CD4-positive, alpha-beta T cell (primary cell): ENCODE results near the gene IRAK4. TPM values are rescaled to one million over a fixed set of nuclear protein-coding genes. Genes with fewer than 3 reads are reported as not detected.

Experiments
- ATAC-seq: fragments of 200-7000 bp; cut with Tn5 transposase; one replicate; pipeline ENCODE4 v1.10.0; 2022; ENCODE audit warnings: mild to moderate bottlenecking; ENCODE audit not compliant: poor library complexity
- CTCF ChIA-PET: fragments of 350-600 bp; sonication (Branson Sonifier 250); formaldehyde crosslinking; loops from one replicate; lab custom pipeline; 2021; ENCODE audit warnings: antibody characterized with exemption, inconsistent platforms; lab: Charles Lee
- POLR2A ChIA-PET: fragments of 350-600 bp; sonication (Branson Sonifier 250); formaldehyde crosslinking; loops from one replicate; lab custom pipeline; 2021; ENCODE audit warnings: antibody characterized with exemption, inconsistent platforms; lab: Charles Lee
- DNase-seq, 14 experiments: peaks; one replicate each; pipeline ENCODE4 v3.0.0-alpha.2; 2013 to 2020; ENCODE audit warnings: mixed read lengths in 2 of 14
- H3K27ac ChIP-seq, 2 donors: one replicate each; pipeline versions ENCODE4 v1.5.1 to v1.7.0; 2013; ENCODE audit warnings: low read length in 2 of 2, low read depth in 1 of 2, mild to moderate bottlenecking in 1 of 2
- H3K27me3 ChIP-seq, 2 experiments: 1 replicate in 1 of 2; 2 replicates in 1 of 2; pipeline versions ENCODE4 v1.6.1 to v1.7.0; 2013; ENCODE audit warnings: low read length in 2 of 2, control low read depth in 1 of 2, mild to moderate bottlenecking in 1 of 2, moderate library complexity in 1 of 2; ENCODE audit not compliant: insufficient read depth in 2 of 2, control insufficient read depth in 1 of 2
- H3K36me3 ChIP-seq: one replicate; pipeline ENCODE4 v1.6.1; 2013; ENCODE audit warnings: low read length, control low read depth; ENCODE audit not compliant: insufficient read depth
- H3K4me1 ChIP-seq: one replicate; pipeline ENCODE4 v1.6.1; 2013; ENCODE audit warnings: low read length, control low read depth; ENCODE audit not compliant: insufficient read depth
- H3K4me3 ChIP-seq: one replicate; pipeline ENCODE4 v1.5.1; 2013; ENCODE audit warnings: mild to moderate bottlenecking, low read length, moderate library complexity
- H3K9me3 ChIP-seq, 2 experiments: 1 replicate in 1 of 2; 2 replicates in 1 of 2; pipeline versions ENCODE4 v1.6.1 to v1.7.0; 2013; ENCODE audit warnings: low read length in 2 of 2, mild to moderate bottlenecking in 2 of 2, control low read depth in 1 of 2, moderate library complexity in 1 of 2; ENCODE audit not compliant: control insufficient read depth in 1 of 2, insufficient read depth in 1 of 2
- H3K27ac Mint-ChIP-seq: one replicate; pipeline ENCODE4 v1.8.0; 2020; ENCODE audit warnings: mixed read lengths
- H3K27me3 Mint-ChIP-seq: one replicate; pipeline ENCODE4 v1.8.0; 2021; ENCODE audit warnings: mixed read lengths
- H3K36me3 Mint-ChIP-seq: one replicate; pipeline ENCODE4 v1.8.0; 2021; ENCODE audit warnings: low read depth, mixed read lengths
- H3K4me1 Mint-ChIP-seq: one replicate; pipeline ENCODE4 v1.8.0; 2021; ENCODE audit warnings: low read depth, mixed read lengths
- H3K4me3 Mint-ChIP-seq: one replicate; pipeline ENCODE4 v1.8.0; 2020; ENCODE audit warnings: mild to moderate bottlenecking, mixed read lengths
- H3K9me3 Mint-ChIP-seq: one replicate; pipeline ENCODE4 v1.8.0; 2020; ENCODE audit warnings: mixed read lengths
- intact Hi-C, 2 experiments: fragments of 100-400 bp; cut with DNase I in 1 of 2; cut with micrococcal nuclease in 1 of 2; formaldehyde crosslinking; loops; one replicate each; pipeline versions ENCODE4 v1.15.1 to v1.9.0; 2023 to 2025; cut with DNase I, micrococcal nuclease
- total RNA-seq, 174 experiments: library from RNA in 2 of 174; stranded (reverse) in 2 of 174; gene quantifications; one replicate each; pipeline ENCODE4 v1.2.3 and lab custom pipeline; 2021 to 2026
- TF ChIP-seq, protein P1 (sequence below): fragments of 200-600 bp; IDR thresholded peaks from one replicate; pipeline ENCODE4 v1.8.0; 2022; ENCODE audit warnings: antibody characterized with exemption, mild to moderate bottlenecking

IRAK4 gene
- total RNA-seq, 2 experiments from 2014 or later, result 27.3 to 29.0 TPM

DNA sequence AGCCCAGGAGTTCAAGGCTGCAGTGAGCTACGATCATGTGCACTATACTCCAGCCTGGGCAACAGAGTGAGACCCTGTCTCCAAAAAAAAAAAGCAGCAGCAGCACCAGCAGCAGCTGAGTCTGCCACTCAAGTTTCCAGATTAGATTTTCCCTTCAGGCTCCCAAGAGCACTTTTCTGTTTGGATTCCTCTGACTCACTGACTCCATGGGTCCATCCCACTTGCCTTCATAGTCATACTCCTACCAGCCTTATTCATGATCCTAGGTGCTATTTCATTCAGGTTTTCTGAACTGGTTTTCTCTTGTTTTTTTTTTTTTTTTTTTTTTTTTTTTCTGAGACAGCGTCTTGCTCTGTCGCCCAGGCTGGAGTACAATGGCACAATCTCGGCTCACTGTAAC, 54.2 kb downstream of the IRAK4 start:
- H3K27me3 ChIP-seq, result no peaks in the 10 kb centered on the region
- no peaks in the 10 kb centered on the region for H3K4me1 ChIP-seq
- Mint-ChIP-seq H3K27ac (no peak overlapping the region), H3K4me3 (no peak overlapping the region), H3K9me3 (no peaks in the 10 kb centered on the region), H3K27me3 (no peaks in the 10 kb centered on the region), H3K4me1 (peaks cover 7% of the 10 kb centered on the region), H3K36me3 (no peaks in the 10 kb centered on the region)
- DNase-seq, result no peak
- H3K27ac ChIP-seq, result no peak overlapping the region
- no peaks in the 10 kb centered on the region for H3K36me3 ChIP-seq
- no peak overlapping the region for H3K4me3 ChIP-seq
- intact Hi-C loops, result loop anchor here in 1 of 2 experiments (5.0 kb wide), 1 partner anchor 34 kb away; no protein-coding TSS in a partner anchor
- H3K9me3 ChIP-seq, result no peaks in the 10 kb centered on the region
- TF ChIP-seq, protein P1, sequence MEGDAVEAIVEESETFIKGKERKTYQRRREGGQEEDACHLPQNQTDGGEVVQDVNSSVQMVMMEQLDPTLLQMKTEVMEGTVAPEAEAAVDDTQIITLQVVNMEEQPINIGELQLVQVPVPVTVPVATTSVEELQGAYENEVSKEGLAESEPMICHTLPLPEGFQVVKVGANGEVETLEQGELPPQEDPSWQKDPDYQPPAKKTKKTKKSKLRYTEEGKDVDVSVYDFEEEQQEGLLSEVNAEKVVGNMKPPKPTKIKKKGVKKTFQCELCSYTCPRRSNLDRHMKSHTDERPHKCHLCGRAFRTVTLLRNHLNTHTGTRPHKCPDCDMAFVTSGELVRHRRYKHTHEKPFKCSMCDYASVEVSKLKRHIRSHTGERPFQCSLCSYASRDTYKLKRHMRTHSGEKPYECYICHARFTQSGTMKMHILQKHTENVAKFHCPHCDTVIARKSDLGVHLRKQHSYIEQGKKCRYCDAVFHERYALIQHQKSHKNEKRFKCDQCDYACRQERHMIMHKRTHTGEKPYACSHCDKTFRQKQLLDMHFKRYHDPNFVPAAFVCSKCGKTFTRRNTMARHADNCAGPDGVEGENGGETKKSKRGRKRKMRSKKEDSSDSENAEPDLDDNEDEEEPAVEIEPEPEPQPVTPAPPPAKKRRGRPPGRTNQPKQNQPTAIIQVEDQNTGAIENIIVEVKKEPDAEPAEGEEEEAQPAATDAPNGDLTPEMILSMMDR, result no peak
- ChIA-PET CTCF (no interaction called here), POLR2A (no interaction called here)
- no peak for ATAC-seq

DNA sequence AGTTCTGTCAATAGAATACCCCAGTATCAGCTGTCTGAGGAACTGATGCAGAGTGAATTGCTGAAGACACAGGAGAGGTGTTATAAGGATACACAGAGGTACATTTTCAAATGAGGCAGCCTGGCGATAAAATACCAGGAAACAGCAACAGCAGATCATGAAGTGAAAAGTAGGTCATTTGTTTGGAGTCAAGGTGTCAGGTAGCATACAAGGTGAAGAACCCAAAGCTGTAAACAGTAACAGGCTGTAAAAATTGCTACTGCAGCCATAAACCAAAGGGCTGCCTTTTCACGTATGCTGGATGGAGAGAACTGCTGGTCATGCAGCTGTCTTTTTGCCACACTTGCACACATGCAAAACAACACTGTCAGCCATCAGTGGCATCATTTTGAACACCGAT, 56.7 kb downstream of the IRAK4 start:
- Histone ChIP-seq H3K9me3 (no peaks in the 10 kb centered on the region), H3K4me3 (no peak overlapping the region), H3K27me3 (no peaks in the 10 kb centered on the region), H3K27ac (no peak overlapping the region), H3K36me3 (no peaks in the 10 kb centered on the region), H3K4me1 (no peaks in the 10 kb centered on the region)
- no peak for ATAC-seq
- H3K4me3 Mint-ChIP-seq, result no peak overlapping the region
- H3K27ac Mint-ChIP-seq, result no peak overlapping the region
- CTCF ChIA-PET, result interaction anchor here (1.1 kb wide), 1 partner anchor 67 kb away, joined by 3 read pairs; no protein-coding TSS in a partner anchor
- H3K9me3 Mint-ChIP-seq, result no peaks in the 10 kb centered on the region
- H3K36me3 Mint-ChIP-seq, result no peaks in the 10 kb centered on the region
- intact Hi-C loops, result no loop called here
- peak in 1 of 14 experiments; percentile 10 for DNase-seq
- TF ChIP-seq, protein P1, result no peak
- H3K4me1 Mint-ChIP-seq, result peaks cover 7% of the 10 kb centered on the region
- H3K27me3 Mint-ChIP-seq, result no peaks in the 10 kb centered on the region
- POLR2A ChIA-PET, result interaction anchor here (3.8 kb wide), 1 partner anchor 9 kb away, joined by 23 read pairs; the partner anchor contains the start of gene TWF1

DNA sequence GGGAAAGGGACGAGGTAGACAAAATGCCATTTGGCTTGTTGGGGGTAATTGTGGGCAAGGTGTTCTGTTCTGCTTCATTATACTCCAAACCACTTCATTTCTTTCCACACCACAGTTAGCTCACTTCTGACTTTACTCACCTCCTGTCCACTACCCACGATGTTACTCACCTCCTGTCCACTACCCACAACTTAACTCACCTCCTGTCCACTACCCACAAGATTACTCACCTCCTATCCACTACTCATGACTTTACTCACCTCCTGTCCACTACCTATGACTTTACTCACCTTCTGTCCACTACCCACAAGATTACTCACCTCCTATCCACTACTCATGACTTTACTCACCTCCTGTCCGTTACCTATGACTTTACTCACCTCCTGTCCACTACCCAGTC, 57.4 kb downstream of the IRAK4 start:
- CTCF ChIA-PET, result no interaction called here
- Histone ChIP-seq H3K4me1 (no peaks in the 10 kb centered on the region), H3K4me3 (no peak overlapping the region), H3K36me3 (no peaks in the 10 kb centered on the region), H3K9me3 (no peaks in the 10 kb centered on the region), H3K27me3 (no peaks in the 10 kb centered on the region), H3K27ac (no peak overlapping the region)
- no peaks in the 10 kb centered on the region for H3K36me3 Mint-ChIP-seq
- TF ChIP-seq, protein P1, result no peak
- no peak overlapping the region for H3K27ac Mint-ChIP-seq
- ATAC-seq, result no peak
- H3K4me3 Mint-ChIP-seq, result no peak overlapping the region
- no peak for DNase-seq
- intact Hi-C loops, result no loop called here
- POLR2A ChIA-PET, result interaction anchor here (3.8 kb wide), 1 partner anchor 10 kb away, joined by 23 read pairs; the partner anchor contains the start of gene TWF1
- H3K9me3 Mint-ChIP-seq, result no peaks in the 10 kb centered on the region
- H3K4me1 Mint-ChIP-seq, result peaks cover 4% of the 10 kb centered on the region
- no peaks in the 10 kb centered on the region for H3K27me3 Mint-ChIP-seq
